ENCODE results near the gene RNASE11.

DNA sequence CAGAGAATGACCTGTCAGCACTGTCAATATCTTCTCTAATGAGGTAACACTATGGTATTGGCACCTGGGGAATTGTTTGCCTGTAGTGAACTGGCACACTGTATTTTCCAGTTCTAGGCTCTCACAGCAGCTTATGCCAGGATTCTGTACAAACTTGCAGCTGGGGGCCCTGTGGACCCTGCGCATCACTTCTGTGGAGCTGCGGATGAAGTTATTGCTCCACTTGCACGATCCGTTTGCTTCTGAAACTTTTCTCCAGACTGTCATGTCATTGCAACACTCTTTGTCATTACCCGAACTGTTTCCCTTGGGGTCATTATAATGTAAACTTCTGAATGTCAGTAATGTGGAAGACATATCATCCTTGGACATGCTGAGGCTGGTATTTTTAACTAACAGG is 3.9 kb downstream of the RNASE11 start:
- TF ChIP-seq NR2C2 (IDR thresholded peaks at IDR 0.05; ENCODE audit: borderline replicate concordance, control insufficient read depth, insufficient read length, low read depth): no peak
- TF ChIP-seq, protein P1, sequence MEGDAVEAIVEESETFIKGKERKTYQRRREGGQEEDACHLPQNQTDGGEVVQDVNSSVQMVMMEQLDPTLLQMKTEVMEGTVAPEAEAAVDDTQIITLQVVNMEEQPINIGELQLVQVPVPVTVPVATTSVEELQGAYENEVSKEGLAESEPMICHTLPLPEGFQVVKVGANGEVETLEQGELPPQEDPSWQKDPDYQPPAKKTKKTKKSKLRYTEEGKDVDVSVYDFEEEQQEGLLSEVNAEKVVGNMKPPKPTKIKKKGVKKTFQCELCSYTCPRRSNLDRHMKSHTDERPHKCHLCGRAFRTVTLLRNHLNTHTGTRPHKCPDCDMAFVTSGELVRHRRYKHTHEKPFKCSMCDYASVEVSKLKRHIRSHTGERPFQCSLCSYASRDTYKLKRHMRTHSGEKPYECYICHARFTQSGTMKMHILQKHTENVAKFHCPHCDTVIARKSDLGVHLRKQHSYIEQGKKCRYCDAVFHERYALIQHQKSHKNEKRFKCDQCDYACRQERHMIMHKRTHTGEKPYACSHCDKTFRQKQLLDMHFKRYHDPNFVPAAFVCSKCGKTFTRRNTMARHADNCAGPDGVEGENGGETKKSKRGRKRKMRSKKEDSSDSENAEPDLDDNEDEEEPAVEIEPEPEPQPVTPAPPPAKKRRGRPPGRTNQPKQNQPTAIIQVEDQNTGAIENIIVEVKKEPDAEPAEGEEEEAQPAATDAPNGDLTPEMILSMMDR (IDR thresholded peaks at IDR 0.05 in 2 of 3, conservative IDR thresholded peaks at IDR 0.05 in 1 of 3; ENCODE audit: control insufficient read depth in 2 of 3, extremely low read depth in 1 of 3, insufficient read depth in 1 of 3, low read depth in 3 of 3, low read length in 3 of 3): no peak
- TF ChIP-seq EZH2 (IDR thresholded peaks at IDR 0.05; ENCODE audit: borderline replicate concordance, control insufficient read depth, low read depth, low read length): no peak
- no peak for TF ChIP-seq MAX (IDR thresholded peaks at IDR 0.05; ENCODE audit: low read depth, low read length)
- no peak for TF ChIP-seq USF2 (IDR thresholded peaks at IDR 0.05; ENCODE audit: borderline replicate concordance, low read depth, low read length)
- TF ChIP-seq SREBF2 (IDR thresholded peaks at IDR 0.05; ENCODE audit: low read length): no peak
- no peak for TF ChIP-seq GABPA (IDR thresholded peaks at IDR 0.05; ENCODE audit: low read depth)
- TF ChIP-seq SRF (IDR thresholded peaks at IDR 0.05; ENCODE audit: low read depth in 2 of 2, low read length in 2 of 2): no peak
- no peak for TF ChIP-seq SMARCA5 (IDR thresholded peaks at IDR 0.05)
- TF ChIP-seq POLR2AphosphoS5 (IDR thresholded peaks at IDR 0.05; ENCODE audit: low read length): no peak
- TF ChIP-seq HDGF (IDR thresholded peaks at IDR 0.05): no peak
